ENCODE data around the gene C11orf98. TPM values are rescaled to one million over a fixed set of nuclear protein-coding genes. Genes with fewer than 3 reads are reported as not detected.
"Not testable (repeated sequence)": the region's sequence is repeated elsewhere in the genome, so short reads cannot be mapped to it uniquely, and the experiment has no call there.

Gene C11orf98
- polyA plus RNA-seq, 1 donor from 2014 or later, result 96.3 TPM

GRCh38 chr11:62621027-62621566, 43.9 kb downstream of the C11orf98 start:
- no peaks in the 10 kb centered on the region for H3K27me3 Mint-ChIP-seq
- H3K9me3 Mint-ChIP-seq, result no peaks in the 10 kb centered on the region
- H3K27ac Mint-ChIP-seq, result peak overlapping the region; percentile 92 to 97 (median 96)
- peak overlapping the region; percentile 85 to 99 (median 93) for H3K4me3 Mint-ChIP-seq
- peaks cover 0 to 15% (median 9%) of the 10 kb centered on the region in 3 donors for H3K4me1 Mint-ChIP-seq
- peaks cover 7% of the 10 kb centered on the region for H3K36me3 Mint-ChIP-seq

DNA sequence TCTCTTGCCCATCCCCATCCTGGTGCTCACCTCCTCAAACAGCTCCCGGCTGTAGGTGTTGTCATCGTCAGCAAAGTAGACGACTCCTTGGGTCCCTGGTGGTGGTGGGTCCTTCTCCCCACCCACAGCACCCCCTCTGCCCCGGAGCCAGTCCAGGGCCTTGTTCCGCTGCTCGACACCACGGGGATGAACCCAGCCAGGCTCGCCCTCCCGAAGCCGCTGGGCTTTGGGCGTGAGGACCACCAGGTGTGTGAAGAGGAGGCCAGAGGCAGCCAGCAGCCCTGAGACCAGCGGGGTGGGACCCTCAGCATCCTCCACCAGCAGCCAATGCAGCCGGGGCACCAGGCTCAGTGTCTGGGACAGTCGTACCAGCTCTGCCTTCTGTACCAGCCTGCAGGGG, 48.1 kb downstream of the C11orf98 start:
- H3K4me3 Mint-ChIP-seq, H3K9me3 Mint-ChIP-seq, H3K27me3 Mint-ChIP-seq, H3K36me3 Mint-ChIP-seq, H3K27ac Mint-ChIP-seq: not testable (repeated sequence)
- H3K4me1 Mint-ChIP-seq, result peaks cover 4 to 15% (median 6%) of the 10 kb centered on the region in 3 donors

- H3K27ac Mint-ChIP-seq, result no peak overlapping the region
- peaks cover 4 to 9% (median 7%) of the 10 kb centered on the region in 3 donors for H3K4me1 Mint-ChIP-seq
- peaks cover 2% of the 10 kb centered on the region for H3K36me3 Mint-ChIP-seq
- H3K27me3 Mint-ChIP-seq, result no peaks in the 10 kb centered on the region
- H3K4me3 Mint-ChIP-seq, result no peak overlapping the region
- no peaks in the 10 kb centered on the region for H3K9me3 Mint-ChIP-seq
Measured at GRCh38 chr11:62615521-62615920, 49.5 kb downstream of the C11orf98 start.

DNA sequence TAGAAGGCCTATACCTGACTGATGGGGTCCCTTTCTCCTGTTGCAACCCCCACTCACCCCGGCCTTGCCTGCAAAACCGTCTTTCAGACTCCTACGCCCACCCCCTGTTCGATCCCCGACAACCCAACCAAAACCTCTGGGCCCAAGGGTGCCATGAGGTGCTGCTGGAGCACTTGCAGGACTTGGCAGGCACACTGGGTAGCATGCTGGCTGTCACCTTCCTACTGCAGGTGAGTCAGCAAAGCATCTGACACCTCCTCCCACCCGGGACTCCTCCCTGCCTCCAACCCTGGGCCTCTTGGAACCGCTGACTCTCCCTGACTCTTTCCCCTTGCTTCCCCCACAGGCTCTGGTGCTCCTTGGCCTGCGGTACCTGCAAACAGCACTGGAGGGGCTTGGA, 50.7 kb downstream of the C11orf98 start:
- Mint-ChIP-seq H3K36me3 (peaks cover 2% of the 10 kb centered on the region), H3K9me3 (no peaks in the 10 kb centered on the region), H3K4me1 (peaks cover 7 to 9% (median 8%) of the 10 kb centered on the region in 3 donors), H3K4me3 (peak overlapping the region in 3 of 4 donors; percentile 1 to 77 (median 18)), H3K27ac (peak overlapping the region in 1 of 3 donors; percentile 43), H3K27me3 (no peaks in the 10 kb centered on the region)

GRCh38 chr11:62613291-62613778, 51.7 kb downstream of the C11orf98 start:
- no peaks in the 10 kb centered on the region for H3K9me3 Mint-ChIP-seq

More at GRCh38 chr11:62613291-62613778, 51.7 kb downstream of the C11orf98 start:
- no peaks in the 10 kb centered on the region for H3K27me3 Mint-ChIP-seq
- peak overlapping the region in 2 of 3 donors; percentile 90 to 92 for H3K27ac Mint-ChIP-seq
- H3K4me1 Mint-ChIP-seq, result peaks cover 7 to 9% (median 8%) of the 10 kb centered on the region in 3 donors
- H3K36me3 Mint-ChIP-seq, result peaks cover 2% of the 10 kb centered on the region
- H3K4me3 Mint-ChIP-seq, result peak overlapping the region in 2 of 4 donors; percentile 57 to 77

Other genes starting within 250 kb of the C11orf98 start
- gene SCGB1A1, start 246.2 kb downstream of the C11orf98 start, polyA plus RNA-seq, result not detected
- gene AHNAK, start 118.4 kb downstream of the C11orf98 start, polyA plus RNA-seq, result 107 TPM
- gene EEF1G, start 91.3 kb downstream of the C11orf98 start, polyA plus RNA-seq, result 1,657 TPM
- 19.2 TPM for gene TUT1, start 73.7 kb downstream of the C11orf98 start, polyA plus RNA-seq
- gene MTA2, start 63.3 kb downstream of the C11orf98 start, polyA plus RNA-seq, result 32.9 TPM
- gene EML3, start 52.4 kb downstream of the C11orf98 start, polyA plus RNA-seq, result 13.8 TPM
- gene ROM1, start 52.0 kb downstream of the C11orf98 start, polyA plus RNA-seq, result 0.19 TPM
- gene B3GAT3, start 43.2 kb downstream of the C11orf98 start, polyA plus RNA-seq, result 36.1 TPM
- gene GANAB, start 18.6 kb downstream of the C11orf98 start, polyA plus RNA-seq, result 112 TPM
- 30.9 TPM for gene INTS5, start 11.9 kb downstream of the C11orf98 start, polyA plus RNA-seq
- gene CSKMT, start 102 bp upstream of the C11orf98 start, polyA plus RNA-seq, result 6.3 TPM
- 13.7 TPM for gene UQCC3, start 6.5 kb upstream of the C11orf98 start, polyA plus RNA-seq
- gene LBHD1, start 7.1 kb upstream of the C11orf98 start, polyA plus RNA-seq, result 6.2 TPM
- gene UBXN1, start 13.9 kb upstream of the C11orf98 start, polyA plus RNA-seq, result 228 TPM
- gene LRRN4CL, start 24.3 kb upstream of the C11orf98 start, polyA plus RNA-seq, result not detected
- 48.2 TPM for gene BSCL2, start 42.2 kb upstream of the C11orf98 start, polyA plus RNA-seq
- 13.3 TPM for gene GNG3, start 42.5 kb upstream of the C11orf98 start, polyA plus RNA-seq
- 2.8 TPM for gene HNRNPUL2, start 62.2 kb upstream of the C11orf98 start, polyA plus RNA-seq
- gene TTC9C, start 63.3 kb upstream of the C11orf98 start, polyA plus RNA-seq, result 35.0 TPM
- gene ZBTB3, start 89.0 kb upstream of the C11orf98 start, polyA plus RNA-seq, result 5.0 TPM
- gene POLR2G, start 96.4 kb upstream of the C11orf98 start, polyA plus RNA-seq, result 202 TPM
- gene TAF6L, start 106.2 kb upstream of the C11orf98 start, polyA plus RNA-seq, result 12.2 TPM
- gene TMEM179B, start 122.2 kb upstream of the C11orf98 start, polyA plus RNA-seq, result 101 TPM
- 39.1 TPM for gene TMEM223, start 126.8 kb upstream of the C11orf98 start, polyA plus RNA-seq
- 67.6 TPM for gene NXF1, start 140.2 kb upstream of the C11orf98 start, polyA plus RNA-seq
- 39.8 TPM for gene STX5, start 166.8 kb upstream of the C11orf98 start, polyA plus RNA-seq
- gene TEX54, start 167.6 kb upstream of the C11orf98 start, polyA plus RNA-seq, result not detected
- gene WDR74, start 174.4 kb upstream of the C11orf98 start, polyA plus RNA-seq, result 57.5 TPM
- gene SLC3A2, start 215.7 kb upstream of the C11orf98 start, polyA plus RNA-seq, result 111 TPM